HG03571 (cell line): Measurements from ENCODE around the gene UBL7.
A peak's percentile ranks its signal among the peaks of the same experiment; 100 is the strongest.

Experiments
- ATAC-seq: cut with Tn5 transposase; IDR thresholded peaks from one replicate; pipeline ENCODE4 v1.9.1; 2021; ENCODE audit not compliant: unreplicated experiment

The UBL7 gene

GRCh38 chr15:74442063-74442462 lies 18.9 kb downstream of the UBL7 start:
- ATAC-seq = no peak

GRCh38 chr15:74441248-74441941 lies 19.6 kb downstream of the UBL7 start:
- ATAC-seq = no peak

GRCh38 chr15:74438721-74439316 lies 22.1 kb downstream of the UBL7 start:
- ATAC-seq = no peak

DNA sequence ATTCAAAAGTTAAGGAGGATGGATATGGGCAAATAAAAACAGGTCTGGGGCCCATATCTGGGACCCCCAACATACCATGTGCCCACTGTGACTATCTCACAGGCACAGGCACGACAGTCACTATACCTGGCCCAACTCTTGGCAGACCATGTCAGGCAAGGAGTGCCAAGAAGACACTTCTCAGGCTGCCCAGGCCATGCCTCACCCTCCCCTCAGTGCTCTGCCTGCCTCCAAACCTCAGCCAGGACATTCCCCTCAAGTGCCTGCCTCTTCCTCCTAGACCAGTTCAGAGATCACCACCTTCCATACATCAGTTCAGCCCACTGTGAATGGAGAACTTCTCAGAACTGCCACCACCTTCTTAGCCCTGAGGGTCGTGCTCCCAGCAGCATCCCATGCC lies 22.8 kb downstream of the UBL7 start:
- ATAC-seq = no peak

GRCh38 chr15:74434263-74435136 lies 26.5 kb downstream of the UBL7 start:
- ATAC-seq = no peak

DNA sequence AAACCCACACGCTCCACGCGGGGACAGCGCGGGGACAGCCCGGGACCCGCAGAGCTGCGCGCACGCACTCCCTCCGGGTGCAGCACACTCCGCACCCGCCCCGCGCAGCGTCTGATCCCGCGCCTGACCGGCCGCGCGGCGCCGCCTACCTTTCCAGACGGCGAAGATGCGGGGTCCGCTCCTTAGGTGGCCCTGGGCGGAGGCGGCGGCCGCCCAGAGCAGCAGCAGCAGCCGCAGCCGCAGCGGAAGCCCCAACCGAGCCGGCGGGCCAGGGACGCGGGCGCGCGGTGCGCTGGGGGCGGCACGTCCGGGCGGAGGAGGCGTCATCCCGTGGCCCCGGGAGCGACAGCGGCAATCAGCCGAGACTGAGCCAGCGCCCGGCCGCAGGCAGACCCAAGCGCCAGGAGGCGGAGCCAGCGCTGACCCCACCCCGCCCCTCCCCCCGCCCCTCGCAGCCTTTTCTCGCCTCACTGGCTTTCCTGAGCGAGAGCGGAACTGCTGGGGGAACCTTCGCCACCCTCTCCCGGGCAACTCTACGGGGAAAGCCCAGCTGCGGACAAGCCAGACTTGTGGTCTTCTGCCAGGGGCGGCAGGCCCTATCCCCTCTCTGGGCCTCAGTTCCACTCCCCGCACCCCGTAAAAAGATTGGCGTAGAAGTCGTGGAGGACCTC lies 27.2 kb downstream of the UBL7 start, which contains the start of gene SEMA7A:
Gene SEMA7A, minus strand, starts transcription at position 367 of the 671 bp plus-strand sequence. Its CDS starts 40 bp downstream, at position 327.
- ATAC-seq = peak; percentile 50

DNA sequence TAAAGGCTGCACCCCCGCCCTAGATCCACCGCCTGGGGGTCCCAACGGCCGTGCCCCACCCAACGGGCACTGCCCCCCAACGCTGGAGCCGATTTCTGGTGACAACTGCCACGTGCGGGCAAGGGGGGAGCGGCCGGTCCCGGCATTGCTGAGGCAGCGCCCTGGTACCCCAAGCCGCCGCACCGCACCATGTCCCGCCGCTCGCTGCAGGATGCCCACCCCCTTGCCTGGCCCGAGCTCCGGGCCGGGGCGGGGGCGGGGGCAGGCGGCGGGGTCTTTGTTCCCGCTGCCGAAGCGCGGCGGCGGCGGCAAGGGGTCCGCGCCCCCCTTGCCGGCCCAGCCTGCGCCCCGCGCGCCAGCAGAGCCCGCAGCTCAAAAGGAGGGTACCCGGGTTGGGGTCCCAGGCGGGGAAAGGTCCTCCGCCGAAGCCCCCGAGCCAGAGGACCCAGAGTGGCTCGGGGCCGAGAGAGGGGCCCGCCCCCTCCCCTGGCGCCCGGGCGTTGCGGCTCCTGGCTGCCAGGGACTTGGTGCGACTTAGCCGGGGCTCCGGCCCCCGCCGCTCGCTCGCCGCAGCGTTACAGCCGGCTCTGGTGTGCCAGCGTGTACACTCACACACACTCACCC lies 27.9 kb downstream of the UBL7 start:
- peak; percentile 16 for ATAC-seq

DNA sequence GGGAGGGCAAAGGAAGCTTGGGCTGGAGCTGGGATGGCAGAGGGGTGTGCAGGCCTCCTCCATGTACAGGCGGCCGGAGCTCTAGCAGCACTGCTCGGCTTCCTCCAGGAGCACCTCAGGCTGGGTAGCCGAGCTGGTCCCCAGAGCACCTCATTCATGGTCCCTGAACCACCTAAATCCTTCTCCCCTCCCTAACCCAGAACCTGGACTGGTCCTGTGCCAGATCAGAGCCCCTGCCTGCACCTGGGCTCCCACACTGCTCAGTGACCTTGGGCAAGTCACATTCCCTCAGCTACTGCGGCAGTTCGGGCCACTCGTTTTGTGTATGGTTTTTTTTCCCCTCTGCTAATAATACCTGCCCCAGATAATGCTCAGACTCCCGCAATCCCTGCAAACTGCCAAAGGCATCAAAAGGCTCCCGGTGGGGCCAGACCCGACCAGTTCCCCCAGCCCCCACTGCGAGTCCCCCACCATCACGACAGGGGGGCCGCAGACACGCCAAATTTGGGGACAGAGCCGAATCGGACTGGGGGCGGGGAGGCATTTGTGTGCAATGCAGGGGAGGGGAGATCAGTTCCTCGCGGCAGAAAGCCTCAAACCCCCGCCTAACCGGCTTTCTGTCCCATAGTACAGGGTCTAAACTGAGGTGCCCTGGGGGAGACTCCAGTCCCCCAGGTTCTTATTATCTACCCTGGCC lies 28.5 kb downstream of the UBL7 start:
- ATAC-seq = no peak

GRCh38 chr15:74431645-74432044 lies 29.3 kb downstream of the UBL7 start:
- ATAC-seq = no peak

DNA sequence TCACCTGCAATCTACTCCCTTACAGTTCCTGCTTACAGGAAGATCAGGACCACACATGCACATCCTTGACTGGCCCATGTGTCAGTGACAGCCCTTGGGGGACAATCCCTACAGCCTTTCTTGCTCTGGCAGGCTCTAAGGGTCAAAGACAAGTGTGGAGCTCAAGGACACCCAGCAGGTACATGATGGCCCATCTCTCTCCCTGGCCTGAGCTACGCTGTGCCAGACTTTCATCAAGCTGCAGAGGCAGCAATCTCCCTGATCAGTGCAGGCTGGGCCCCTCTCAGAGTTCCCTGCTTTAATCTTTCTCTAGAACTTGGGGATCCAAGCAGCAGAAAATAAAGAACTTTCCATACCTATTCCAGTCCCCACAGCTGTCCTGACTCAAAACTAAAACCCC lies 29.8 kb downstream of the UBL7 start:
- no peak for ATAC-seq

GRCh38 chr15:74430510-74430951 lies 30.4 kb downstream of the UBL7 start:
- ATAC-seq = no peak

- ATAC-seq = no peak
Observed at GRCh38 chr15:74429781-74430400, 31.1 kb downstream of the UBL7 start.

GRCh38 chr15:74428970-74429780 lies 31.8 kb downstream of the UBL7 start:
- no peak for ATAC-seq

GRCh38 chr15:74428442-74428787 lies 32.5 kb downstream of the UBL7 start:
- no peak for ATAC-seq

- ATAC-seq = no peak
Observed at GRCh38 chr15:74427607-74428441, 33.1 kb downstream of the UBL7 start.

GRCh38 chr15:74426404-74427281 lies 34.3 kb downstream of the UBL7 start:
- ATAC-seq = no peak

DNA sequence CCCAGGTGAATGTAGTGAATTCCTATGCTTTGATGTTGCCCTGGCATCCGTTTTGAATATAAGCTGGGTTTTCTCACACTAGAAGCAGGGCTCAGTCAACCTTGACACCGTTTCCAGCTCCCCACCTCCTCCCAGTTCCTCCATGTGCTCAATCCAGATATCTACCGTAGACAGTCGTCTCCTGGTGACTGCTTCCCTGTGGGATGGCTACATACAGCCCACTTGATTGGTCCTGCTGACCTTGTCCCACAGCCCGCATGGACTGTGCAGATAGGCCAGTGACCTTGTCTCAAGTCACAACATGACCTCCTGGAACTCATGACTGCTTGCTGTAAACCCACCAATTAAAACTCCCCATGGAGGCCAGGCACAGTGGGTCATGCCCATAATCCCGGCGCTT lies 35.3 kb downstream of the UBL7 start:
- no peak for ATAC-seq
